Measurements from ENCODE around the gene PAPPA2.

DNA sequence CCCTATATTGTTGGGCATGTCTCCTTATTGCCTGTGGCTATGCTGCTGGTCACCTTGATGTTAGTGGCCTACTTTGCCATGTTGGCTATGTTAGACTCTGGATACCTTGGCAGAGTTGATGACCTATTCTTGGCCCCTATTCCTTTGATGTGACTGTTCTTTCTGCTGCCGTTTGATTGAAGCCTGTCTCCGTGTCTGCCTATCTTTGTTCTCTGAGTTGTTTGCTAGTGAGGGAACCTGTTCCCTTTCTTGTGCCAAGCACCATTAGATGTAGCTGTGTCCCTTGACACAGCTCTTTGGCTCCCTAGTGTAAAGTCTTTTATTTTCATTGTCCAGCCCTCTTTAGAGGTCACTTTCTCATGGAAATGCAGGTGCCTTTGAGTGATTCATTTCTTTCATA, 28.7 kb upstream of the PAPPA2 start:
- TF ChIP-seq POLR2AphosphoS5 (IDR thresholded peaks at IDR 0.05) (no peak), POLR2A (IDR thresholded peaks at IDR 0.05) (no peak)
